Pancreas (tissue), 10 donors: Measurements from ENCODE around the gene TEX48. TPM values are rescaled to one million over a fixed set of nuclear protein-coding genes. Genes with fewer than 3 reads are reported as not detected.

ENCODE experiments used
- ATAC-seq, 4 donors: fragments of 200-7000 bp; cut with Tn5 transposase; one replicate each; pipeline versions ENCODE4 v1.8.0 to v1.9.1; 2020; ENCODE audit warnings: mild to moderate bottlenecking in 4 of 4, moderate library complexity in 4 of 4
- DNase-seq, 6 donors: peaks; one replicate each; pipeline ENCODE4 v3.0.0-alpha.2; 2020
- FAIRE-seq: peaks from 2 replicates; lab custom pipeline; 2012; peaks lifted over from hg19 to GRCh38; lab: Jason Lieb, UNC
- H3K27ac ChIP-seq, 4 donors: fragments of 200-600 bp; sonication (generic); 1 replicate in 3 of 4; 2 replicates in 1 of 4; pipeline versions ENCODE4 v1.5.0 to v1.8.0; 2020
- H3K27me3 ChIP-seq, 4 donors: fragments of 200-600 bp; one replicate each; pipeline ENCODE4 v1.8.0; 2021
- H3K36me3 ChIP-seq, 3 donors: fragments of 200-600 bp; sonication (generic) in 1 of 3; one replicate each; pipeline versions ENCODE4 v1.5.0 to v1.8.0; 2020 to 2021
- H3K4me1 ChIP-seq, 3 donors: fragments of 200-600 bp; one replicate each; pipeline ENCODE4 v1.8.0; 2021
- H3K4me3 ChIP-seq, 4 donors: fragments of 200-600 bp; sonication (generic) in 2 of 4; one replicate each; pipeline versions ENCODE4 v1.5.0 to v1.8.0; 2020 to 2021
- H3K9me3 ChIP-seq, 4 donors: fragments of 200-600 bp; one replicate each; pipeline ENCODE4 v1.8.0; 2021
- WGBS, 2 donors: extraction: QIAGEN DNeasy Blood & Tissue Kit; methylation state at CpG; one replicate each; pipeline ENCODE4 v1.1.7; 2013; 5-methylcytosine and 5-hydroxymethylcytosine counted together
- intact Hi-C, 3 donors: fragments of 100-400 bp; cut with DNase I; formaldehyde crosslinking; loops; one replicate each; pipeline versions ENCODE4 v1.11.1 to v1.14.2; 2022
- polyA plus RNA-seq, 2 donors: library from polyadenylated mRNA; stranded (reverse); fragments of 200-250 nt; gene quantifications; one replicate each; pipeline ENCODE4 v1.2.3, GENCODE V29; 2013
- total RNA-seq, 6 donors: library from RNA; stranded (reverse); fragmentation: NEBNext Ultra II Directional in 4 of 6; extraction: Animal tissue kit (Norgen Biotek cat#: 25700) in 4 of 6; gene quantifications; one replicate each; pipeline versions ENCODE4 v1.2.1 to v1.2.4, GENCODE V29; 2021 to 2023
- TF ChIP-seq, protein P1 (sequence below), 4 donors: fragments of 200-600 bp; sonication (generic) in 3 of 4; IDR thresholded peaks; one replicate each; pipeline versions ENCODE4 v1.5.0 to v1.8.0; 2021; ENCODE audit warnings: antibody characterized with exemption in 4 of 4
- donor health status: healthy with polysubstance abuse.
- donor health status: DM: no; HTN: no; CAD: no; lungs with moderate emphysema.
- donor health status: DM: no; HTN: no; CAD: no.
- donor health status: control.
- donor health status: control.
- donor health status: Bipolar disorder and iron deficiency.
- donor health status: DM: yes; HTN: yes; CAD: no.
- donor health status: DM: no; HTN: no; CAD: no.
- donor health status: DM: no; HTN: no; CAD: no.
- donor health status: DM: yes; HTN: yes; CAD: no.

Gene TEX48
- total and polyA plus RNA-seq, 8 donors, result not detected

DNA sequence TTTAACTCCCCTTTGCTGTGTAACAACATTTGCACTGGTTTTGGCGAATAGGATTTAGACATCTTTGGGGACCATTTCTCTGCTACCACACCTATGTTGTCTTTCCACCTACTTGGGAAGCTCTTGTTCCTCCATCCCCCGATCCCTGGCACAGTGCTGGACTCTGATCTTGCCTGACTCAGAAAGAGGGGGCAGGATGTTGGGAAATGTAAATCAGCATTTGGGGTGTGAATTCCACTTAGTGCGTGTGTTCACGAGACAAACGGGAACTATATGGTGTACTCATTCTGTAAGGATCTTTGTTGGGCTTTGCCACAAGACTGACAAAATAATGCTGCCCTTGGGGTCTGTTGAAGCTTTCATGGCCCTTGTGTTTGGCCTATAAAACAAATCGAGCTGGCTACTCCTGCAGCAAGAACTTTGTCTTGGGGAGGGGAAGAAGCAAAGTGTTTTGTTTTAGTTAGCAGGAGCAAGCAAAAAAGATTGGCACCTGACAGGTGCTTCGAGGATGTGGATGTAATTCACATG lies 52.4 kb downstream of the TEX48 start:
- no peak overlapping the region for H3K4me3 ChIP-seq
- peaks cover 0 to 16% (median 0%) of the 10 kb centered on the region in 3 donors for H3K36me3 ChIP-seq
- H3K27ac ChIP-seq, result no peak overlapping the region
- no peaks in the 10 kb centered on the region for H3K9me3 ChIP-seq
- TF ChIP-seq, protein P1, sequence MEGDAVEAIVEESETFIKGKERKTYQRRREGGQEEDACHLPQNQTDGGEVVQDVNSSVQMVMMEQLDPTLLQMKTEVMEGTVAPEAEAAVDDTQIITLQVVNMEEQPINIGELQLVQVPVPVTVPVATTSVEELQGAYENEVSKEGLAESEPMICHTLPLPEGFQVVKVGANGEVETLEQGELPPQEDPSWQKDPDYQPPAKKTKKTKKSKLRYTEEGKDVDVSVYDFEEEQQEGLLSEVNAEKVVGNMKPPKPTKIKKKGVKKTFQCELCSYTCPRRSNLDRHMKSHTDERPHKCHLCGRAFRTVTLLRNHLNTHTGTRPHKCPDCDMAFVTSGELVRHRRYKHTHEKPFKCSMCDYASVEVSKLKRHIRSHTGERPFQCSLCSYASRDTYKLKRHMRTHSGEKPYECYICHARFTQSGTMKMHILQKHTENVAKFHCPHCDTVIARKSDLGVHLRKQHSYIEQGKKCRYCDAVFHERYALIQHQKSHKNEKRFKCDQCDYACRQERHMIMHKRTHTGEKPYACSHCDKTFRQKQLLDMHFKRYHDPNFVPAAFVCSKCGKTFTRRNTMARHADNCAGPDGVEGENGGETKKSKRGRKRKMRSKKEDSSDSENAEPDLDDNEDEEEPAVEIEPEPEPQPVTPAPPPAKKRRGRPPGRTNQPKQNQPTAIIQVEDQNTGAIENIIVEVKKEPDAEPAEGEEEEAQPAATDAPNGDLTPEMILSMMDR (IDR thresholded peaks at IDR 0.05), result no peak
- no peaks in the 10 kb centered on the region for H3K27me3 ChIP-seq
- DNase-seq (no peak), ATAC-seq (no peak), FAIRE-seq (no peak)
- H3K4me1 ChIP-seq, result no peaks in the 10 kb centered on the region
- intact Hi-C loops, result no loop called here
- WGBS, 2 donors, result 85 to 89% methylated on average over 7 of the region's 7 CpGs

DNA sequence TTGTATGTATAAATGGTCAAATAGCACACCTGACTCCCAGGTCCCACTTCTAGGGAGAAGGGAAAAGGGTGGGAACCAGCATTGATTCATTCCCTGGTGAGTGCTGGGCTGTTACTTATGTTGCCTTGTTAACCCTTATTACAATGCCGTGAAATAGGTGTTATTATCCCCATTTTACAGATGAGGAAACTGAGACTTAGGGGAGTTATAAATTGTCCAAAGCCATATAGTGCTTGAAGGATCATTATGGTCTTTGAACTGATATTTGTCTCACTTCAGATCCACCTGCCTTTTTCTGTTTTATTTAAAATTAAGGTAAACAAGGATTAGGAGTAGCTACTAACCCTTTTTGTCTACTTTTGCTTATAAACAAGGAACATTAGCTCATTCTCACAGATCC lies 54.4 kb downstream of the TEX48 start:
- ATAC-seq (no peak), FAIRE-seq (no peak), DNase-seq (no peak)
- intact Hi-C loops, result no loop called here
- Histone ChIP-seq H3K4me3 (no peak overlapping the region), H3K27me3 (no peaks in the 10 kb centered on the region), H3K36me3 (peaks cover 0 to 16% (median 0%) of the 10 kb centered on the region in 3 donors), H3K4me1 (no peaks in the 10 kb centered on the region), H3K9me3 (no peaks in the 10 kb centered on the region), H3K27ac (no peak overlapping the region)
- TF ChIP-seq, protein P1 (IDR thresholded peaks at IDR 0.05), result no peak
- 82 to 91% methylated on average over 1 of the region's 1 CpG for WGBS, 2 donors

DNA sequence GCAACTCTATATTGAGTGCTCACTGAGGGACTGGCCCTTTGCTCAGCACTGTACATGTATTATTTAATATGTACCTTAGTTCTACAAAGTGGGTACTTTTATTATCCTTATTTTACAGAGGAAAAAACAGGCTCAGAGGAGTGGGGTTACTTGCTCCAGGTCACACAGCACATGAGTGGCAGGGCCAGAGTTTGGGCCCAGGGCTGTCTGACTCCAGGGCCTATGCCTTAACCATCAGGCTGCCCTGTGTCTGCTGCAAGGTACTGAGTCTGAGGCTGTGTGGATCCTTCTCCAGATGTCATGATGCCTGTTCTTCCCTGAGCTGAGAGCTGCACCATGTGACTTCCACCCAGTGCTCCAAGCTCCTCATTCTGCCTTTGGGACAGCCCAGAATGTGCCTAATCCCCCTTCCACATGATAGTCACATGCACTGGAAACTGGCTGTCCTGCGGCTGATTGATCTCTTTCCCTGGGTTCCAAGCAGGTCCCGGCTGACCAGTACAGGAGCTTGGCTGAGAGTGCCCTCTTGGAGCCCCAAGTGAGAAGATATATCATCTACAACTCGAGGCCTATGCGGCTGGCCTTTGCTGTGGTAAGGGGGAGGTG lies 55.5 kb downstream of the TEX48 start:
- Histone ChIP-seq H3K36me3 (peaks cover 0 to 16% (median 0%) of the 10 kb centered on the region in 3 donors), H3K9me3 (no peaks in the 10 kb centered on the region), H3K4me3 (no peak overlapping the region), H3K27me3 (no peaks in the 10 kb centered on the region), H3K4me1 (no peaks in the 10 kb centered on the region), H3K27ac (no peak overlapping the region)
- TF ChIP-seq, protein P1 (IDR thresholded peaks at IDR 0.05), result no peak
- intact Hi-C loops, result no loop called here
- no peak for DNase-seq
- no peak for ATAC-seq
- 90 to 92% methylated on average over 4 of the region's 4 CpGs for WGBS, 2 donors
- FAIRE-seq, result no peak

DNA sequence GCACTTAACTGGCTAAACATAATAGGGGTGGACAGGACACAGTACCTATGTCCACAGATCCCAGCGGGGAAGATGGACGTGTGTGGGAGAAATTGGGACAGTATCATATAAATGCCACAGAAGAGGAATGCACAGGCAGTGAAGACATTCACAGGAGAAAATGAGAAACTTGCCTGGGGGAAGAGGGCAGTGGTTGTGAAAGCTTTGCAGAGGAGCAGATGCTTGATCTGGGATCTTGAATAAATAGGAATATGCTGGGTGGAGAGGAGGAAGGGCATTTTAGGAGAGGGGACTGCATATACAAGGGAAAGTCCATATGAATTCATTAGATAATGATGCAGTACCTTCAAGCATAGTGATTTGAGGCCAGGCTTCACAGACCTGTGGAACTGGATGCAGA lies 57.3 kb downstream of the TEX48 start:
- Histone ChIP-seq H3K36me3 (peaks cover 0 to 16% (median 0%) of the 10 kb centered on the region in 3 donors), H3K4me1 (no peaks in the 10 kb centered on the region), H3K9me3 (no peaks in the 10 kb centered on the region), H3K27ac (no peak overlapping the region), H3K27me3 (no peaks in the 10 kb centered on the region), H3K4me3 (no peak overlapping the region)
- FAIRE-seq (no peak), ATAC-seq (no peak), DNase-seq (no peak)
- 89 to 93% methylated on average over 2 of the region's 2 CpGs for WGBS, 2 donors
- intact Hi-C loops, result no loop called here
- TF ChIP-seq, protein P1 (IDR thresholded peaks at IDR 0.05), result no peak

DNA sequence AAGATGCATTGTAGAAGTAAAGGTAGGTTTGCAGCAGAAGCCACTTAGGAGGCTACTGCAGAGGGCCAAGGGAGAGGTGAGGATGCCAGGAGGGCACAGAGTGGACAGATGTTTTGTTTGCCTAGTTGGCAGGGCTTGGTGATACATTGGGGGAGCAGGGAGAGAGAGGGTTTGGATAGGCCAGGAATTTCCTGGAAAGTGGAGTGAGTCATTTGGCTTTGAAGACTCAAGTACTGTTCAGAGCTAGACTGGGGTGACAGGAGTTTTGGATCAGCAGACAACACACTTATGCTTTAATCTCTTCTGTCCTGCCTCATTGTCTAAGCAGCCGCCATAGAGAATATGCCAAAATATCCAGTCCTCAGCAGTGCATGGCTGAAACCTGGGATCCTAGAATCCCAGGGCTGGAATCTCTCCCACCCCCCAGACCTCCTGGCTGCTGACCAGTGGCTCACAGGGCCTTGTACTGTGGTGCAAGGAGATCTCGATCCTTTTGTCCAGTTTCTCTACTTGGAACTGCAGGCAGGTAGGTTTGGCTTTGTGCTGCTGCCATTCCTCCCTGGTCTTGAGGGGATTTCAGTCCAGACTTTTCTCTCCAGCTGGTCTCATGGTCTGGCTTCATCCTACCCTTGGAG lies 59.9 kb downstream of the TEX48 start:
- no peak overlapping the region for H3K4me3 ChIP-seq
- no peak overlapping the region for H3K27ac ChIP-seq
- no peaks in the 10 kb centered on the region for H3K36me3 ChIP-seq
- no peak for FAIRE-seq
- no peaks in the 10 kb centered on the region for H3K9me3 ChIP-seq
- intact Hi-C loops, result no loop called here
- no peaks in the 10 kb centered on the region for H3K27me3 ChIP-seq
- 84 to 91% methylated on average over 2 of the region's 2 CpGs for WGBS, 2 donors
- no peak for DNase-seq
- peak in 3 of 4 donors; percentile 30 to 74 (median 72) for ATAC-seq
- TF ChIP-seq, protein P1 (IDR thresholded peaks at IDR 0.05), result no peak
- no peaks in the 10 kb centered on the region for H3K4me1 ChIP-seq
